Neutrophil (primary cell): ENCODE measurements around the gene PDE4A.
A peak's percentile ranks its signal among the peaks of the same experiment; 100 is the strongest.
"Not testable (repeated sequence)": the region's sequence is repeated elsewhere in the genome, so short reads cannot be mapped to it uniquely, and the experiment has no call there.

Experiments
- H3K27ac ChIP-seq: fragments of 200-600 bp; sonication (generic); 2 replicates; pipeline ENCODE4 v1.5.1; 2016; ENCODE audit warnings: mild to moderate bottlenecking, moderate library complexity
- H3K27me3 ChIP-seq: fragments of 200-600 bp; sonication (generic); 2 replicates; pipeline ENCODE4 v1.6.0; 2016; ENCODE audit warnings: mild to moderate bottlenecking
- H3K36me3 ChIP-seq: fragments of 200-600 bp; sonication (generic); 2 replicates; pipeline ENCODE4 v1.5.1; 2017
- H3K4me1 ChIP-seq, 2 experiments: fragments of 200-600 bp in 1 of 2; sonication (generic) in 1 of 2; 1 replicate in 1 of 2; 2 replicates in 1 of 2; pipeline versions ENCODE4 v1.5.1 to v1.6.1; 2013 to 2016; ENCODE audit warnings: low read depth in 1 of 2, low read length in 1 of 2, mild to moderate bottlenecking in 1 of 2, moderate library complexity in 1 of 2; ENCODE audit not compliant: control insufficient read depth in 1 of 2, insufficient read depth in 1 of 2
- H3K4me3 ChIP-seq, 2 experiments: fragments of 200-600 bp in 1 of 2; sonication (generic) in 1 of 2; 1 replicate in 1 of 2; 2 replicates in 1 of 2; pipeline ENCODE4 v1.5.1; 2013 to 2016; ENCODE audit warnings: low read depth in 1 of 2, low read length in 1 of 2, mild to moderate bottlenecking in 1 of 2, moderate library complexity in 1 of 2
- H3K9me3 ChIP-seq: fragments of 200-600 bp; sonication (generic); 2 replicates; pipeline ENCODE4 v1.5.1; 2016
- CTCF ChIP-seq: fragments of 200-600 bp; sonication (generic); IDR thresholded peaks from 2 replicates; pipeline ENCODE4 v1.5.1; 2016; ENCODE audit warnings: antibody characterized with exemption

The PDE4A gene

GRCh38 chr19:10407096-10407495, 13.2 kb upstream of the PDE4A start:
- Histone ChIP-seq H3K4me1 (peaks cover 32 to 39% of the 10 kb centered on the region in 2 experiments), H3K27ac (no peak overlapping the region), H3K36me3 (no peaks in the 10 kb centered on the region)

DNA sequence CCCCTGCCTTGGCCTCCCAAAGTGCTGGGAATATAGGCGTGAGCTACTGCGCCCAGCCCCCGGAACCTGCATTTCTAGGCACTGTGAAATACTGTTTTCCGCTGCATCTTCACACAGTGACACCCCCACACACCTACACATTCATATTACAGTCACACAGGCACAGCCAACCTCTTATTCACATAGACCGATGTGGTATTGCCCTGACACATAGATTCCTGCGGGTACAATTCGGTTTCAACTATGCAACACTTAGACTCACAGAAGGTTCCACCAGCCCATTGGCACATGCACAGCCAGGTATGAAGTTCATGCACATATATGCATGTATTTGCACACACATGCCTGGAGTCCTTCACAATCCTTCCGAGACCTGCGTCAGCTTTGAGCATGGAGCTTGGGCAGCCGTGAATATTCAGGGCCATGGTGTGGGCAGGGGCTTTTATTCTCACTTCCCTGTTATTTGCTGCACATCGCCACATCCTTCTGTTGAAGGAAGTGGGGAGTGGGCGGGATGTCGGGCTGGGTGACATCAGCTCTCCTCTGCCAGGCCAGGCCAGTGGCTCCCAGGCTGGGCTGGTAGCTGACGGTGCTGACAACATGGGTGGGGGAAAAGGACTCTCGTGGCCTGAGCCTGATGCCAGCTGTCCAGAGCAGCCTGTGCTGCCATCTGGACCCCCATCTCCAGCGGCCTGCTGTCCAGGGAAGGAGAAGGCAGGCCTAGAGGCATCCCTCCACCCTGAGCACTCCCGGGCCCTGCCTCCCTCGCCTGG, 11.6 kb upstream of the PDE4A start:
- H3K4me1 ChIP-seq: peaks cover 20 to 27% of the 10 kb centered on the region in 2 experiments
- H3K27ac ChIP-seq: no peak overlapping the region
- no peaks in the 10 kb centered on the region for H3K9me3 ChIP-seq
- no peaks in the 10 kb centered on the region for H3K36me3 ChIP-seq
- no peak for TF ChIP-seq CTCF
- H3K4me3 ChIP-seq: no peak overlapping the region
- H3K27me3 ChIP-seq: peaks cover 59% of the 10 kb centered on the region

More at GRCh38 chr19:10407096-10407495, 13.2 kb upstream of the PDE4A start:
- H3K4me3 ChIP-seq: no peak overlapping the region
- no peak for TF ChIP-seq CTCF
- no peaks in the 10 kb centered on the region for H3K9me3 ChIP-seq
- H3K27me3 ChIP-seq: peaks cover 57% of the 10 kb centered on the region

GRCh38 chr19:10411224-10411623, 9.1 kb upstream of the PDE4A start:
- Histone ChIP-seq H3K27me3 (peaks cover 52% of the 10 kb centered on the region), H3K4me1 (peaks cover 3 to 12% of the 10 kb centered on the region in 2 experiments)

DNA sequence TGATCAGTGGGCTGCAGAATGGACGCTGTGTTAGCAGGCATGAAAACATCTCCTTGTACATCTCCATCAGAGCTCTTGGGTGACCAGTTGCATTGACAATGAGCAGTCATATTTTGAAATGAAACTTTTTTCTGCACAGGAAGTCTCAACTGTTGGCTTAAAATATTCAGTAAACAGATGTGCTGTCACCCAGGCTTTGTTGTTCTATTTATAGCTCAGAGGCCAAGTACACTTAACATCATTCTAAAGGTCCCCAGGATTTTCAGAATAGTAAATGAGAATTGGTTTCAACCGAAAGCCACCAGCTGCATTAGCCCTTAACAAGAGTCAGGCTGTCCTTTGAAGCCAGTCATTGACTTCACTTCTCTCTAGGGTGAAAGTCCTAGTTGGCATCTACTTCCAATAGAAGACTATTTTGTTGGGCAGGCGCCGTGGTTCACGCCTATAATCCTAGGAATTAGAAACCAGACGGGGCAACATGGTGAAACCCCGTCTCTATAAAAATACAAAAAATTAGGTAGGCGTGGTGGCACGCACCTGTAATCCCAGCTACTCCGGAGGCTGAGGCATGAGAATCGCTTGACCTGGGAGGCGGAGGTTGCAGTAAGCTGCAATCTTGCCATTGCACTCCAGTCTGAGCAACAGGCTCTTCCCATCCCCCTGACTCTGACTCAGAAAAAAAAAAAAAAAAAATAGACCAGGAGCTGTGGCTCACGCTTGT, 7.9 kb upstream of the PDE4A start:
- H3K4me1 ChIP-seq: peaks cover 10 to 11% of the 10 kb centered on the region in 2 experiments
- no peak for TF ChIP-seq CTCF
- peaks cover 52% of the 10 kb centered on the region for H3K27me3 ChIP-seq
- no peaks in the 10 kb centered on the region for H3K9me3 ChIP-seq
- H3K4me3 ChIP-seq: no peak overlapping the region
- no peak overlapping the region for H3K27ac ChIP-seq
- no peaks in the 10 kb centered on the region for H3K36me3 ChIP-seq

More at GRCh38 chr19:10411224-10411623, 9.1 kb upstream of the PDE4A start:
- not testable (repeated sequence) for H3K27ac ChIP-seq, H3K9me3 ChIP-seq, H3K4me3 ChIP-seq, H3K36me3 ChIP-seq

GRCh38 chr19:10416083-10416379, 4.3 kb upstream of the PDE4A start:
- Histone ChIP-seq H3K9me3 (no peaks in the 10 kb centered on the region), H3K27me3 (peaks cover 70% of the 10 kb centered on the region), H3K36me3 (no peaks in the 10 kb centered on the region), H3K4me3 (peak overlapping the region; percentile 22 to 50), H3K4me1 (peaks cover 6 to 23% of the 10 kb centered on the region in 2 experiments), H3K27ac (no peak overlapping the region)
- no peak for TF ChIP-seq CTCF
